Smooth muscle cell (in vitro differentiated cells): ENCODE results near the gene TEX29. TPM values are rescaled to one million over a fixed set of nuclear protein-coding genes. Genes with fewer than 3 reads are reported as not detected.

ENCODE experiments used
- DNase-seq: peaks from one replicate; lab custom pipeline; 2025; ENCODE audit not compliant: unreplicated experiment; lab: John Stamatoyannopoulos, UW
- H2AFZ ChIP-seq: fragments of 200-600 bp; sonication (generic); 2 replicates; pipeline ENCODE4 v1.6.0; 2016; ENCODE audit warnings: antibody characterized with exemption, low read depth, mild to moderate bottlenecking
- H3F3A ChIP-seq: fragments of 200-600 bp; sonication (generic); 2 replicates; pipeline ENCODE4 v1.6.0; 2017; ENCODE audit warnings: antibody characterized with exemption, low read depth
- H3K27ac ChIP-seq: fragments of 200-600 bp; sonication (generic); 2 replicates; pipeline ENCODE4 v1.5.1; 2016; ENCODE audit warnings: low read depth, mild to moderate bottlenecking
- H3K27me3 ChIP-seq: fragments of 200-600 bp; sonication (generic); 2 replicates; pipeline ENCODE4 v1.6.1; 2016; ENCODE audit warnings: low read depth, mild to moderate bottlenecking
- H3K36me3 ChIP-seq: fragments of 200-600 bp; sonication (generic); 2 replicates; pipeline ENCODE4 v1.5.1; 2016; ENCODE audit warnings: low read depth
- H3K4me1 ChIP-seq: fragments of 200-600 bp; sonication (generic); 2 replicates; pipeline ENCODE4 v1.5.1; 2016; ENCODE audit warnings: low read depth
- H3K4me2 ChIP-seq: fragments of 200-600 bp; sonication (generic); 2 replicates; pipeline ENCODE4 v1.6.0; 2016; ENCODE audit warnings: mild to moderate bottlenecking
- H3K4me3 ChIP-seq: fragments of 200-600 bp; sonication (generic); 2 replicates; pipeline ENCODE4 v1.5.1; 2016; ENCODE audit warnings: mild to moderate bottlenecking
- H3K79me2 ChIP-seq: fragments of 200-600 bp; sonication (generic); 2 replicates; pipeline ENCODE4 v1.6.0; 2016; ENCODE audit warnings: low read depth, mild to moderate bottlenecking
- H3K9ac ChIP-seq: fragments of 200-600 bp; sonication (generic); 2 replicates; pipeline ENCODE4 v1.6.0; 2016; ENCODE audit warnings: low read depth
- H3K9me3 ChIP-seq: fragments of 200-600 bp; sonication (generic); replicated peaks from 2 replicates; pipeline ENCODE4 v1.5.1; 2016; ENCODE audit warnings: low read depth
- H4K20me1 ChIP-seq: fragments of 200-600 bp; sonication (generic); 2 replicates; pipeline ENCODE4 v1.6.0; 2016; ENCODE audit warnings: low read depth
- whole genome bisulfite sequencing: methylation state at CpG from one replicate; pipeline ENCODE4 v1.1.7; 2016; ENCODE audit warnings: low lambda C conversion rate; 5-methylcytosine and 5-hydroxymethylcytosine counted together
- polyA plus RNA-seq: library from polyadenylated mRNA; unstranded; fragments of >200 nt; fragmentation: Nextera tagmentation; extraction: Ambion mirVana; gene quantifications from 2 replicates; pipeline ENCODE4 v1.2.1, GENCODE V29; 2016
- total RNA-seq: library from RNA; depleted of rRNA; stranded (reverse); fragments of >200 nt; gene quantifications from 2 replicates; pipeline ENCODE4 v1.2.3, GENCODE V29; 2014
- TF ChIP-seq, protein P1 (sequence below): fragments of 200-600 bp; sonication (generic); IDR thresholded peaks from 2 replicates; pipeline ENCODE4 v1.5.1; 2017; ENCODE audit warnings: borderline replicate concordance, mild to moderate bottlenecking, antibody characterized with exemption; ENCODE audit not compliant: insufficient read depth, poor library complexity, severe bottlenecking

TEX29 gene
- total and polyA plus RNA-seq, 2 experiments from 2014 or later = 1.0 to 4.4 TPM

DNA sequence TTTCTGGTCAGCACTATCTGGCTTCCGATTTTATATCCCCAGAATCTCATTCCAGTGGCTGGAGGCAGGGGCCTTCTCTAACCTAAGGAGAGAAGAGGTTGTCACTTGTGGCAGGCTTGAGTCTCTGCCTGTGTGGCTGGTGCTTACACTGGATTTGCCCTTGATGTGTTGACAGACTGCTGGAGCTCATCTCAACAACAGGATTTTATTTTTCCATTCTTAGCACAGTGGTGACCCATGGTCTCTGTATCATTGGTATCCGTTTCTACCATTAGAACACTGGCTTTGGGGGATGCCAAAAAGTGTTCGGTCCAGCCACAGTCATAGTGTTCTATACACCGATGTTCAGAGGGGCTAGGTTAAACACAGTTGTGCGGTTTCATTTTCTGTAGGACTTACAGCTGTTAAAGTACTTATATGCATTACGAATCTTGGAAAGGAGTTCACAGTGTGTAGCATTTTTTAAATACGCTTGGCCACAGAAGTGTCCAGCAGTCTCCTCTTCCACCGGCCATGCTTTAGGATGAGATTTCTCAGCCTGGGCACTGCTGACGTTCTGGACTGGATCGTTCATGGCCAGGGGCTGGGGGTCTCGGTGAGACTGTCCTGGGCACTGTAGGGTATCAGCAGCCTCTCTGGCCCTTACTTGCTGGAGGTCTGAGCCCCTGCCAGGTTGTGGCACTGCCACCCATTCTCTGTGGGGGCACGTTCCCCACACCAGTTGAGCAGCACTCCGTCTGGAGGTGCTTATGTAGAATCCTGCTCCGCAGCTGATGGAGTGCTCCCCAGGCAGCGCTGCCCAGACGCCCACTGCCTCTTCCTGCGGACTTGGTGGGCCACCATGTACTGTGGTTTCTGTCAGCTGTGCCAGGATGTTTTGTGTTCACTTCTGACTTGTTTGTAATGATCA, 41.4 kb upstream of the TEX29 start:
- Histone ChIP-seq H3K9me3 (no peaks in the 10 kb centered on the region), H4K20me1 (peaks cover 6% of the 10 kb centered on the region), H3K4me3 (no peak overlapping the region), H3K9ac (no peak overlapping the region), H3K79me2 (no peaks in the 10 kb centered on the region), H3K36me3 (peaks cover 23% of the 10 kb centered on the region), H2AFZ (no peak overlapping the region), H3K27ac (no peak overlapping the region), H3K27me3 (no peaks in the 10 kb centered on the region), H3F3A (no peaks in the 10 kb centered on the region), H3K4me1 (no peaks in the 10 kb centered on the region), H3K4me2 (no peak overlapping the region)
- TF ChIP-seq, protein P1, sequence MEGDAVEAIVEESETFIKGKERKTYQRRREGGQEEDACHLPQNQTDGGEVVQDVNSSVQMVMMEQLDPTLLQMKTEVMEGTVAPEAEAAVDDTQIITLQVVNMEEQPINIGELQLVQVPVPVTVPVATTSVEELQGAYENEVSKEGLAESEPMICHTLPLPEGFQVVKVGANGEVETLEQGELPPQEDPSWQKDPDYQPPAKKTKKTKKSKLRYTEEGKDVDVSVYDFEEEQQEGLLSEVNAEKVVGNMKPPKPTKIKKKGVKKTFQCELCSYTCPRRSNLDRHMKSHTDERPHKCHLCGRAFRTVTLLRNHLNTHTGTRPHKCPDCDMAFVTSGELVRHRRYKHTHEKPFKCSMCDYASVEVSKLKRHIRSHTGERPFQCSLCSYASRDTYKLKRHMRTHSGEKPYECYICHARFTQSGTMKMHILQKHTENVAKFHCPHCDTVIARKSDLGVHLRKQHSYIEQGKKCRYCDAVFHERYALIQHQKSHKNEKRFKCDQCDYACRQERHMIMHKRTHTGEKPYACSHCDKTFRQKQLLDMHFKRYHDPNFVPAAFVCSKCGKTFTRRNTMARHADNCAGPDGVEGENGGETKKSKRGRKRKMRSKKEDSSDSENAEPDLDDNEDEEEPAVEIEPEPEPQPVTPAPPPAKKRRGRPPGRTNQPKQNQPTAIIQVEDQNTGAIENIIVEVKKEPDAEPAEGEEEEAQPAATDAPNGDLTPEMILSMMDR = no peak
- DNase-seq = no peak
- 96% methylated on average over 17 of the region's 17 CpGs for WGBS

DNA sequence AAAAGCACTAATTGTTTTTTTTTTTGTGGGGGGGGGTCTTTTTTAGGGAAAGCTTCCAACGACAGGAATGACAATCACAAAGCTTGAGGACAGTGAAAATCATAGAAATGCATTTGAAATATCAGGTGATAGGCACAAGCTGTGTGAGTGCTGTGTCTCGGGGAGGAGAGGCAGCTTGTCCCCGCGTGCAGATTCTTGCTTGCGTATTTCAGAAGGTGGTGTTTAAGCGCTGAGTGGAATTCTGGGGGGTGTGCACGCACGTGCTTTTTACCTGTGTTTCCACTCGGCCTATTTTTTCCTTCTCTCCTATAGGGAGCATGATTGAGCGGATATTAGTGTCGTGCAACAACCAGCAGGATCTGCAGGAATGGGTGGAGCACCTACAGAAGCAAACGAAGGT, 40.2 kb upstream of the TEX29 start:
- TF ChIP-seq, protein P1 = no peak
- H3K4me1 ChIP-seq = no peaks in the 10 kb centered on the region
- H3K4me3 ChIP-seq = no peak overlapping the region
- H3K79me2 ChIP-seq = no peaks in the 10 kb centered on the region
- no peak for DNase-seq
- peak overlapping the region; percentile 93 for H3K27ac ChIP-seq
- no peak overlapping the region for H2AFZ ChIP-seq
- no peaks in the 10 kb centered on the region for H3K9me3 ChIP-seq
- H3K36me3 ChIP-seq = peaks cover 23% of the 10 kb centered on the region
- 96% methylated on average over 12 of the region's 12 CpGs for WGBS
- peak overlapping the region; percentile 55 for H3K4me2 ChIP-seq
- no peaks in the 10 kb centered on the region for H3F3A ChIP-seq
- peaks cover 2% of the 10 kb centered on the region for H4K20me1 ChIP-seq
- H3K27me3 ChIP-seq = no peaks in the 10 kb centered on the region
- no peak overlapping the region for H3K9ac ChIP-seq

DNA sequence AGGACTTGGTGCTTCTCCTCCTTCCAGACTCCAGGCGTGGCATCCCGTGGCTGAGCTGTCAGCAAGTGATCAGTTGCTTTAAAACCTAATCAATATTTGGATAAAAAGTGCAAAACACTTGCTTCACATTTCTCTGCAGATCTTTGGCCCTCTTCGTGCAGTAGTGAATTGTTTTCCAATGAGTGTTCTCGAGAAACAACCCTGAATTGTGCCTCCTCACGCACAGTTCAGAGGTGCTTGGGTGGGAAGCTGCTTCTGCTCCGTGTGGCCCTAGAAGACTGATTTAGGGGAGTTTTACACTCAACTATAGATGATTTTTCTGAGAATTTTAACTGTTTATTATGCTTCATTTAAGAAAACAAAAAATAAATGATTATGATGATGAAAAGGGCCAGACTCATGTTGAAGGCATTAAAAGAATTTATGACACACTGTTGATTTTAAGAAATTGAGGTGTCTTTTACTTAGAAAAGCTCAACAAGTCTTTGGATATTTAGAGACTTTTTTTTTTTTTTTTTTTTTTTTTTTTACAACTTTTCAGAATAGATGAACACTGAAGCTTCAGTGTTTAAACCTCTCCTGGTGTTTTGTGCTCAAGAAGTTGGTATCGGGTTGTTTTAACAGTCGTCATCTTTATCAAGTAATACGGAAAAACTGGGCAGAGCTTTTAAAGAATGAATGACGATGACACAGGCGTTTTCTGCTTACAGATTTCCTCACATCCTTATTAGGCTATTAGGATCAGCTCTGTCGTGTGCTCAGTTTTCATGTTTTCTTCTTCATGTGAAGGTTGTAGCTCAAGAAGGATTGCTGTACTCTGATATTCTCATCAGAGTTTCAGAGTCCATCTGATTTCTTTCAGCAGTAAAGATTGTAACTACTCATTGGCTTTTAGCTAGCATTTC, 39.5 kb upstream of the TEX29 start:
- Histone ChIP-seq H3K9ac (peak overlapping the region; percentile 78), H3K79me2 (no peaks in the 10 kb centered on the region), H3K4me3 (no peak overlapping the region), H3K27me3 (no peaks in the 10 kb centered on the region), H3K9me3 (no peaks in the 10 kb centered on the region), H3K27ac (peak overlapping the region; percentile 93), H2AFZ (no peak overlapping the region), H4K20me1 (peaks cover 4% of the 10 kb centered on the region), H3K4me1 (no peaks in the 10 kb centered on the region), H3F3A (no peaks in the 10 kb centered on the region), H3K4me2 (peak overlapping the region; percentile 55), H3K36me3 (peaks cover 18% of the 10 kb centered on the region)
- no peak for DNase-seq
- whole genome bisulfite sequencing = 68% methylated on average over 12 of the region's 12 CpGs
- TF ChIP-seq, protein P1 = no peak
